IPS-15b (cell line): ENCODE results near the gene NLRP6.

Experiments used
- H3K27me3 ChIP-seq: one replicate; pipeline ENCODE4 v1.6.1; 2013; ENCODE audit warnings: low read length; ENCODE audit not compliant: control insufficient read depth, insufficient read depth
- H3K36me3 ChIP-seq: one replicate; pipeline ENCODE4 v1.6.1; 2013; ENCODE audit warnings: low read length; ENCODE audit not compliant: control insufficient read depth, insufficient read depth
- H3K4me1 ChIP-seq: one replicate; pipeline ENCODE4 v1.6.1; 2013; ENCODE audit warnings: mild to moderate bottlenecking, low read length; ENCODE audit not compliant: control insufficient read depth, insufficient read depth
- H3K4me3 ChIP-seq: one replicate; pipeline ENCODE4 v1.5.1; 2013; ENCODE audit warnings: low read depth, low read length
- H3K9ac ChIP-seq: one replicate; pipeline ENCODE4 v1.6.1; 2013; ENCODE audit warnings: low read depth, mild to moderate bottlenecking, low read length
- H3K9me3 ChIP-seq: one replicate; pipeline ENCODE4 v1.6.1; 2013; ENCODE audit warnings: mild to moderate bottlenecking, low read length; ENCODE audit not compliant: control insufficient read depth, insufficient read depth

NLRP6 gene

GRCh38 chr11:292211-293121 lies 14.3 kb downstream of the NLRP6 start:
- peaks cover 5% of the 10 kb centered on the region for H3K4me1 ChIP-seq
- peaks cover 11% of the 10 kb centered on the region for H3K27me3 ChIP-seq
- peaks cover 52% of the 10 kb centered on the region for H3K36me3 ChIP-seq
- H3K4me3 ChIP-seq = no peak overlapping the region
- H3K9ac ChIP-seq = no peak overlapping the region
- no peaks in the 10 kb centered on the region for H3K9me3 ChIP-seq

- Histone ChIP-seq H3K9me3 (no peaks in the 10 kb centered on the region), H3K36me3 (peaks cover 52% of the 10 kb centered on the region), H3K4me3 (no peak overlapping the region), H3K4me1 (peaks cover 5% of the 10 kb centered on the region), H3K9ac (no peak overlapping the region), H3K27me3 (peaks cover 2% of the 10 kb centered on the region)
Observed at GRCh38 chr11:293271-293851, 15.2 kb downstream of the NLRP6 start.

GRCh38 chr11:293852-294661 lies 15.8 kb downstream of the NLRP6 start:
- no peaks in the 10 kb centered on the region for H3K27me3 ChIP-seq
- H3K9ac ChIP-seq = no peak overlapping the region
- peaks cover 52% of the 10 kb centered on the region for H3K36me3 ChIP-seq
- H3K9me3 ChIP-seq = no peaks in the 10 kb centered on the region
- peaks cover 5% of the 10 kb centered on the region for H3K4me1 ChIP-seq
- H3K4me3 ChIP-seq = no peak overlapping the region

GRCh38 chr11:294780-295179 lies 16.6 kb downstream of the NLRP6 start:
- H3K27me3 ChIP-seq = no peaks in the 10 kb centered on the region
- H3K4me3 ChIP-seq = no peak overlapping the region
- H3K36me3 ChIP-seq = peaks cover 52% of the 10 kb centered on the region
- H3K9ac ChIP-seq = no peak overlapping the region
- peaks cover 5% of the 10 kb centered on the region for H3K4me1 ChIP-seq
- no peaks in the 10 kb centered on the region for H3K9me3 ChIP-seq

- H3K36me3 ChIP-seq = peaks cover 50% of the 10 kb centered on the region
- no peak overlapping the region for H3K9ac ChIP-seq
Observed at GRCh38 chr11:295351-296170, 17.4 kb downstream of the NLRP6 start.

GRCh38 chr11:296171-297050 lies 18.2 kb downstream of the NLRP6 start:
- H3K9me3 ChIP-seq = no peaks in the 10 kb centered on the region
- H3K36me3 ChIP-seq = peaks cover 41% of the 10 kb centered on the region
- H3K4me1 ChIP-seq = peaks cover 11% of the 10 kb centered on the region
- H3K27me3 ChIP-seq = no peaks in the 10 kb centered on the region
- no peak overlapping the region for H3K9ac ChIP-seq
- no peak overlapping the region for H3K4me3 ChIP-seq

More at GRCh38 chr11:295351-296170, 17.4 kb downstream of the NLRP6 start:
- Histone ChIP-seq H3K9me3 (no peaks in the 10 kb centered on the region), H3K4me1 (peaks cover 11% of the 10 kb centered on the region), H3K27me3 (no peaks in the 10 kb centered on the region), H3K4me3 (no peak overlapping the region)

- no peaks in the 10 kb centered on the region for H3K9me3 ChIP-seq
- no peak overlapping the region for H3K9ac ChIP-seq
- peaks cover 37% of the 10 kb centered on the region for H3K36me3 ChIP-seq
- H3K27me3 ChIP-seq = no peaks in the 10 kb centered on the region
- no peak overlapping the region for H3K4me3 ChIP-seq
- peaks cover 11% of the 10 kb centered on the region for H3K4me1 ChIP-seq
Observed at GRCh38 chr11:297051-297585, 18.9 kb downstream of the NLRP6 start.

GRCh38 chr11:297586-298405 lies 19.6 kb downstream of the NLRP6 start:
- H3K4me1 ChIP-seq = peaks cover 11% of the 10 kb centered on the region
- no peak overlapping the region for H3K9ac ChIP-seq
- peaks cover 30% of the 10 kb centered on the region for H3K36me3 ChIP-seq
- no peak overlapping the region for H3K4me3 ChIP-seq
- H3K27me3 ChIP-seq = no peaks in the 10 kb centered on the region
- H3K9me3 ChIP-seq = no peaks in the 10 kb centered on the region

GRCh38 chr11:298406-299065 lies 20.3 kb downstream of the NLRP6 start:
- Histone ChIP-seq H3K4me3 (no peak overlapping the region), H3K9me3 (no peaks in the 10 kb centered on the region), H3K4me1 (peaks cover 11% of the 10 kb centered on the region), H3K36me3 (peaks cover 24% of the 10 kb centered on the region), H3K9ac (no peak overlapping the region), H3K27me3 (no peaks in the 10 kb centered on the region)
